Measurements from ENCODE around the gene ZP2. TPM values are rescaled to one million over a fixed set of nuclear protein-coding genes. Genes with fewer than 3 reads are reported as not detected.

ZP2 gene
- total RNA-seq, 1 experiment from 2014 or later: not detected

- peaks cover 13% of the 10 kb centered on the region for H3K23me2 ChIP-seq (ENCODE audit: insufficient read length, low read depth, low read length, poor library complexity, severe bottlenecking)
- WGBS (ENCODE audit: extremely low coverage, insufficient read length, low lambda C conversion rate): no CpG with 5 or more reads among the region's 2 CpGs
- Mint-ChIP-seq H3K9me3 (no peaks in the 10 kb centered on the region; a peak in 1 of 5 replicates), H3K36me3 (ENCODE audit: insufficient read depth in 1 of 3, low read depth in 3 of 3) (peaks cover 20 to 44% (median 41%) of the 10 kb centered on the region in 3 experiments; a peak in 6 of 7 replicates), H3K27ac (no peak overlapping the region), H3K4me3 (no peak overlapping the region), H3K27me3 (ENCODE audit: low read depth) (peaks cover 8% of the 10 kb centered on the region), H3K4me1 (peaks cover 18 to 22% of the 10 kb centered on the region in 2 experiments)
- H2AK5ac ChIP-seq (ENCODE audit: insufficient read length, low read length): no peak overlapping the region
- H4K8ac ChIP-seq (replicated peaks; ENCODE audit: insufficient read length, low read depth, low read length): no peak overlapping the region
- no peak overlapping the region for H3K4me2 ChIP-seq (ENCODE audit: insufficient read depth, insufficient read length, low read length)
- H2BK15ac ChIP-seq (ENCODE audit: low read depth, low read length): no peak overlapping the region
- no peak for TF ChIP-seq CTCF (conservative IDR thresholded peaks at IDR 0.05)
- H4K5ac ChIP-seq (ENCODE audit: insufficient read length, low read depth, low read length): no peak overlapping the region
- no peak for DNase-seq
- H3K9me3 ChIP-seq (ENCODE audit: control insufficient read depth, low read depth, low read length): no peaks in the 10 kb centered on the region
- no peak overlapping the region for H2AFZ ChIP-seq (ENCODE audit: low read length)
- H3K4me1 ChIP-seq (ENCODE audit: insufficient read depth, low read length): peaks cover 4% of the 10 kb centered on the region; the same call in 1 of the 2 replicates
- H3K27me3 ChIP-seq (ENCODE audit: insufficient read depth, low read length): no peaks in the 10 kb centered on the region; the same call in 1 of the 2 replicates
- no peak overlapping the region for H3K23ac ChIP-seq (ENCODE audit: insufficient read length, low read depth, low read length)
- no peak overlapping the region for H3K4ac ChIP-seq (ENCODE audit: low read depth, low read length)
- no peak overlapping the region for H2BK120ac ChIP-seq (ENCODE audit: low read depth, low read length, poor library complexity, severe bottlenecking)
- no peak overlapping the region for H2BK20ac ChIP-seq (ENCODE audit: low read depth, low read length, poor library complexity, severe bottlenecking)
- no peak overlapping the region for H3K18ac ChIP-seq (ENCODE audit: insufficient read length, low read depth, low read length)
- no peaks in the 10 kb centered on the region for H3K79me1 ChIP-seq (ENCODE audit: insufficient read depth, low read depth, low read length, poor library complexity, severe bottlenecking)
- H4K20me1 ChIP-seq (ENCODE audit: control insufficient read depth, insufficient read depth, insufficient read length): no peaks in the 10 kb centered on the region
- H3K56ac ChIP-seq (ENCODE audit: insufficient read length, low read depth, low read length): no peak overlapping the region
- H2BK12ac ChIP-seq (ENCODE audit: insufficient read length, low read depth, low read length): no peak overlapping the region
- no peak overlapping the region for H4K91ac ChIP-seq (ENCODE audit: insufficient read length, low read depth, low read length)
- H3K14ac ChIP-seq (ENCODE audit: insufficient read depth, low read length): no peak overlapping the region
- no peak overlapping the region for H3T11ph ChIP-seq (ENCODE audit: low read length)
- H3K9ac ChIP-seq (ENCODE audit: extremely low read depth, insufficient read length, low read length): no peak overlapping the region
- no peak overlapping the region for H2BK5ac ChIP-seq (ENCODE audit: insufficient read length, low read length)
- no peaks in the 10 kb centered on the region for H3K79me2 ChIP-seq (ENCODE audit: insufficient read depth, low read length)
- H3K27ac ChIP-seq (ENCODE audit: insufficient read length, low read depth, low read length): no peak overlapping the region
Observed at GRCh38 chr16:21161211-21161610, 50.2 kb downstream of the ZP2 start.
